HG03460 (cell line): ENCODE measurements around the gene SDSL.

ENCODE experiments used
- ATAC-seq: cut with Tn5 transposase; IDR thresholded peaks from one replicate; pipeline ENCODE4 v1.9.1; 2021; ENCODE audit not compliant: unreplicated experiment

The SDSL gene

DNA sequence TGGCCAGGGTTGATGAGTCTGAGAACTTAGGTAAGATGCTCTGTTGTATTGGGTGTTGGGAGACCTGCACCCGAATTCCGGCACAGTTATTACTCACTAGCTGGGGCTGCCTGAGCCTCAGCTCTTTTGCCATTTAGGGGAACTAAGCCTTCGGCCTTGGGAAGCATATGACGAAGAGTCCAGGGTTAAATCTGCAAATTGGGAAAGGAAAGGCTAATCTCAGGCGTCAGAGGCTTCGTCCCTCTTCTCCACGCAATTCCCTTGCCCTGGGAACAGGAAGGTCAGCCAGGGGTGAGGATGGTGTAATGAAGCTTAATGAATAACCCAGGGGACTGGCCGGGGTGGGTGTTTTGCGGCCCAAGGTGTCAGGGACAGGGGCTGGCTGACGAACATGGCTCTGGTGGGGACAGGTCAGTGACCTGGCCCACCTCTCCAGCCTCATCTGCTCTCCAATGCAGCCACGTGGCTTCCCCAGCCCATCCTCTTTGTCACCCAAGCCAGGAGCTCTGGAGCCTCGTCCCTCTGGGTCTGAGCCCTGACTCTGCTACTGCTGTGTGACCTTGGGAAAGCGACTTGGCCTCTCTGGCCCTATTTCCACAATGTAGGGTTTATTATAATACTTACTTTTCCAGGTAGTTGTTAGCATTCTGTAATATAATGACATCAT lies 3.8 kb upstream of the SDSL start:
- ATAC-seq: no peak

DNA sequence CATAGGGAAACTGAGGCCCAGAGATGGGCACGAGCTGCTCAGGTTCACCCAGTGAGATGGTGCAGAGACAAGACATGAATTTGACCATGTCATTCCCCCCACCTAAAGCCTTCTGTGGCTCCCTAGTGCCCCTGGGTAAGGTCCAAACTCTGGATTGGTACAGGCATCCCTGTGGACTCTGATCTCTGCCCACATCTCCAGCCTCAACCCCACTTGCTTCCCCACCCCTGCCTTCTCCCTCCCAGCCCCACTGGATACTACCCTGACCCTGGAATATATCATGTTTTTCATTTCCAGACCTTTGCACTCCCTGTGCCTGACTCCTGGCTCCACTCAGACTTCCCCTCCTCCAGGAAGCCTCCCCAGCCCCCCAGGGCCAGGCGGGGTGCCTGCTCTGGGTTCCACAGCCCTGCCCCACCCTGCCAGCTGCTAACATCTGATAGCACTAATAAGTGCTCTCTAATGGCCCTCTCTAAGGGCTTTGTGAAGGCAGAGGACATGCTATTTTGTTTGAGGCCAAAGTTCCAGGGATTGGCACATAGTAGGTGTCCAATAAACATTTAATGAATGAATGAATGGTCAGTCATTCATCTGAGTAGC lies 1.1 kb upstream of the SDSL start:
- no peak for ATAC-seq

DNA sequence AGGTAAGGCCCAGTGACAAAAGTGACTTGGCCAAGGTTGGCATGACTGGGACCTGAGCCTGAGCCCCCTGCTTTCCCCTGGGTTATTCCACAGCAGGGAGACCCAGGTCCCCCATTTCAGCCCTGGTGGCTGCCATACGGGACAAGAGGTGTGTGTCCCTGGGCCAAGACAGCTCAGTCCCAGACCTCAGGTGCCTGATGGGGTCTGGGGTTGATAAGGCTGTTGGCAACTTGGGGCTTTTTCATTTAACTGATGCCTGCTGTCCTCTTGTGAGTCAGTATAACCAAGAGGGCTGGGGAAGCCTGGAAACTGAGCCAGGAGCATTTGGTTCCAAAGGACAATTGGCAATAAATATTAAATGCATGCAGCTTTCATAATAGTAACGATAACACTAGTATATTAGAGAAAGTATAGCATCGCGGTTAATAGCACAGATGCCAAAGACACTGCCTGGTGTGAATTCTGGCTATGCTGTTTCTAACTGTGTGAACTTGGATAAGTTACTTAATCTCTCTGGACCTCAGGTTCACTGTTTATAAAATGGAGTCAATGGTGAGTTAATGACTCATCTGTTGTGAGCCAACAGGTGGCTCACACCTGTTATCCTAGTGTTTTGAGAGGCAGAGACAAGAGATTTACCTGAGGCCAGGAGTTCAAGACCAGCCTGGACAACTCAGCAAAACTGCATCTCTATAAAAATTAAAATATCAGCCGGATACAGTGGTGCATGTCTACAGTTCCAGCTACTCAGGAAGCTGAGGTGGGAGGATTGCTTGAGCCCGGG lies 898 bp downstream of the SDSL start:
- ATAC-seq: no peak

GRCh38 chr12:113424456-113424855 lies 2.3 kb downstream of the SDSL start:
- no peak for ATAC-seq

GRCh38 chr12:113424915-113425823 lies 3.0 kb downstream of the SDSL start:
- no peak for ATAC-seq

DNA sequence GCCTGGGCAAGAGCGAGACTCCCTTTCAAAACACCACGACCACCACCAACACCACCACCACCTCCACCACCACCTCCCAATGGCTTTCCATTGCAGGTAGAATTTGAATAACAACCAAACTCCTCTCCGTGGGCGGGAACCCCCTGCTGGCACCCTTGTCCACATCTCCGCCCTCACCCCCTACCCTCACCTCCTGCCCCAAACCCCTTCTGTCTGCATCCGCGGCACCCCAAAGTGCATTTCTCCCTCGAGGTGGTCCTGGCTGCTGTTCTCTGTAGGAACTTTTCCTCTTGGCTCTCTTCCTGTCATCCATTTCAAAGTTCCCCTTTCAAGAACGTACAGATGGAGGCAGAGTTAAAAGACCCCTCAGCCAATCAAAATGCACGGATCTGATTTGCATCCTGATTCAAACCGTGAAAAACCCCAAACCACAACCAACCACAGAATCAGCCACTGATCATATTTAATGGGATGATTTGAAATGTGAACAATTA lies 3.8 kb downstream of the SDSL start:
- ATAC-seq: no peak

DNA sequence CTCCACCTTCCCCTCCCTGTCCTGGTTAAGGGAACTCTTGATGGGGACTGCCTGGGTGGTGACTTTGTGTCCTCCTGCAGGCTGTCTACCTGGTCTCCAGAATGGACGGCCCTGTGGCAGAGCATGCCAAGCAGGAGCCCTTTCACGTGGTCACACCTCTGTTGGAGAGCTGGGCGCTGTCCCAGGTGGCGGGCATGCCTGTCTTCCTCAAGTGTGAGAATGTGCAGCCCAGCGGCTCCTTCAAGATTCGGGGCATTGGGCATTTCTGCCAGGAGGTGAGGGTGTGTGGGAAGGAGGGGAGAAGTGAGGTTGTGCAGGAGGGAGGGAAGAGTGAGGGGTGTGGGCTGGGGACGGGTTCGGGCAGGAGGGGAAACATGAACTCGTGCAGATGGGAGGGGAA lies 5.7 kb downstream of the SDSL start:
- ATAC-seq: no peak

- no peak for ATAC-seq
These were observed 6.3 kb downstream of the SDSL start for GRCh38 chr12:113428482-113428881.

GRCh38 chr12:113432986-113433385 lies 10.8 kb downstream of the SDSL start:
- ATAC-seq: no peak

GRCh38 chr12:113435367-113435766 lies 13.2 kb downstream of the SDSL start:
- ATAC-seq: no peak

DNA sequence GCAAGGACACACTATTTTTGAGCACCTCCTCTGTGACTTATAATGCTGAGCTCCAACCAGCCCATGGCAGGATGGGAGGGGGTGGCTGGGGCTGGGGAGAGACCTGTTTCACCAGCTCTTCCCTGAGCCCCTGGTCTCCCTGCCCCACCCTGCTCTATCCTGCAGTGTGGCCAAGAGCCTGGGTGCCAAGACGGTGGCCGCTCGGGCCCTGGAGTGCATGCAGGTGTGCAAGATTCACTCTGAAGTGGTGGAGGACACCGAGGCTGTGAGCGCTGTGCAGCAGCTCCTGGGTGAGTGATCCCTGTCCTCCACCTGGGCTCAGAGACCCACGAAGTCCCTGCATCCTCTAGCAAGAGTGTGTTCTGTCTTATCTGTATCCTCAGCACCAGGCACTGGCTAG lies 14.4 kb downstream of the SDSL start:
- ATAC-seq: no peak

DNA sequence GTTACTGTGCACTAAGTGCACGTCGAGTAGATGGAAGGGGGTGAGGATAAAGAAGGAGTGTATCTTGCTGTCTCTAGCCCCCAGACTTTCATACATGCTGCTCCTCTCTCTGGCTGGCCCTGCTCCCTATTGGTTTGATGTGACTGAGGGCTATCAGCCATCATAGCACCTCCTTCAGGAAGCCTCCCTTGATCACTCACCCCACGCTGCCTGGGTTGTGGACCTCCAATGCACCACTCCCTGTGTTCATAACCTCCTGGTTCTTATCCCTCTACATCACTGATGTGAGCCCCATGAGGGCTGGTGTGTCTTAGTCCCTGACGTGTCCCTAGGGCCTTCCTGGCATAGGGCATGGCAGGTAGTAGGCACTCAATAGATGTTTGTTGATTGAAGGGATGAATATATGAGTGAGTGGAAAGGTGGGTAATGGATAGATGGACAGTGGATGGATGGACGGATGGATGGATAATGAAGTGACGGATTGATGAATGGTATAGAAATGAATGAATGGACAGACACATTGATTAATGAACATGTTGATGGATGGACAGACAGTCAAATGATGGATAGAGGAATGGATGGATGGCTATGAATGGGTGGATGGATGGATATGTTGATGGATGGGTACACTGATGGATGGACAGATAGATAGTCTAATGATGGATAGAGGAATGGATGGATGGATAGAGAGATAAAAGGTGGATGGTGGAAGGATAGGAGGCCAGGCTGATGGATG lies 15.0 kb downstream of the SDSL start:
- no peak for ATAC-seq

GRCh38 chr12:113437729-113438100 lies 15.5 kb downstream of the SDSL start:
- no peak for ATAC-seq

GRCh38 chr12:113438523-113439300 lies 16.5 kb downstream of the SDSL start:
- ATAC-seq: no peak

DNA sequence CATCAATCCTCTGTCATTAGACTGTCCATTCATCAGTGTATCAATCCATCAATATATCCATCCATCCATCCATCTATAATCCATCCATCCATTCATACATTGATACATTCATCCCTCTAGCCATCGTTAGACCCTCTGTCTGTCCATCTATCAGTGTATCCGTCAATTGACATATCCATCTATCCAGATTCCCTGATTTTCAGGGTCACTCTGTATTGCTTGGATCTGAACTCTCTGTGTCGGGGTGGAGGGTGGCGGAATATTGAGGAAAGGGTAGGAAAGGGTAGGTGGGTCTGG lies 17.1 kb downstream of the SDSL start:
- no peak for ATAC-seq

DNA sequence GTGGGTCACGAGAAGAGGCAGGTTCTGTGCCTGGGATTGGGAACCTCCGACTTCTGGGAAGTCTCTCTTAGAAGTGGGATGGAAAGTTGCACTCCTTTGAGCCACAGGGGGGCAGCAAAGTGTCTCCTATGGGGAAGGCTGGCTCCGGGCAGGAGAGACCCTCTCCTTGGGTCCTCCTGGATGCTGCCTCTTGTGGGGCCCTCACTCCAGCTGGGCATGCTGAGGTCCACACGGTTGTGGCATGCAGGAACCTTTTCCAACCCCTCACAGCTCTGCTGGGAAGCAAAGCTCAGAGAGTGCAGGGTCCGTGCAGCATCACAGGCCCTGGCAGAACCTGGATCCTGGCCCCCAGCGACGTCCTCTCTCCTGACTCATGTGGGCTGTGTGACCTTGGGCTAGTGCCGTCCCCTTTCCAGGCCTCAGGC lies 17.4 kb downstream of the SDSL start:
- no peak for ATAC-seq

DNA sequence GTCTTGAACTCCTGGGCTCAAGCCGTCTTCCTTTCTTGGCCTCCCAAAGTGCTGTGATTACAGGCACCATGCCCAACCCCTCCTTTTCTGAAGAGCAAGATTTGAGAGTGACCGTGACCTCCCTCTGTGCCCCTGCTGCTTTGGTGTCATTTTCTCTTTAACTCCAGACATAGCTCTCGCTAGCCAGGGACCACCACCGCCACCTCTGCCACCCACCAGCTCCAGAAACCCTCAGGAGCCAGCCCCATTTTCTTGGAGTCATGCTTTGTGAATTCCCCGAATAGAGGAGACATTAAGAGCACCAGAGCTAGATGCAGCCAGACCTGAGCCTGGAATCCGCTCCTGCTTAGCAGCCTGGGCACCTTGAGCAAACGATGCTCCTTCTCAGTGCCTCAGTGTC lies 18.2 kb downstream of the SDSL start:
- ATAC-seq: no peak

GRCh38 chr12:113440947-113441782 lies 19.0 kb downstream of the SDSL start:
- ATAC-seq: no peak

DNA sequence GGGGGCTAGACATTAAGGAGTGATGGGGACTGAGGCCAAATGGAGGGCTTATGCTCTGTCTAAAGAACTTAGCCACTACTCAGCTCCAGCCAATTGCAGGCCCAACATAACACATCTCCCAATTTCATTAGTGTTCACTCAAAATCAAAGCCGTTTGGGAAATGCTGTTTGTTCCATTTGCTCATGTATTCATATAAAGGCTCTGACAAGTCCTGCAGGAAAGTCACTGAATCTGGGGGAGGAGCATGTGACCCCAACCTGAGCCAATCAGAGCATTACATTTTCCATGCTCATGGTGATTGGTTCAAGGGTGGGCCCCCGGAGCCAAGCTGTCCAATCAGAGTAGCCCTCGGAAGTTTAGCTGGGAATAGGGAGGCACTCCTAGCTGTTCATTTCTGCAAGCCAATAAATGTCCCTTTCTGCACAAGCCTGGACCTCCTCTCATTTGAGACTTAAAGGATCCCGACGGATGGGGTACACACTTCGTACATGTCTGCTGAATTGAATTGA lies 20.9 kb downstream of the SDSL start:
- ATAC-seq: no peak
